OCI-LY7 (cell line): Measurements from ENCODE around the gene LEMD2.

ENCODE experiments used
- EZH2phosphoT487 ChIP-seq: fragments of 200-600 bp; sonication (generic); IDR thresholded peaks from 2 replicates; pipeline ENCODE4 v1.6.1; 2018; ENCODE audit warnings: low read depth, borderline replicate concordance, mild to moderate bottlenecking, mixed run types, antibody characterized with exemption, low read length, moderate library complexity, mixed read lengths
- TF ChIP-seq, protein P1 (sequence below): fragments of 200-600 bp; sonication (generic); conservative IDR thresholded peaks from 2 replicates; pipeline ENCODE4 v1.5.1; 2014; ENCODE audit warnings: mild to moderate bottlenecking, antibody characterized with exemption, low read length, moderate library complexity, mixed read lengths

DNA sequence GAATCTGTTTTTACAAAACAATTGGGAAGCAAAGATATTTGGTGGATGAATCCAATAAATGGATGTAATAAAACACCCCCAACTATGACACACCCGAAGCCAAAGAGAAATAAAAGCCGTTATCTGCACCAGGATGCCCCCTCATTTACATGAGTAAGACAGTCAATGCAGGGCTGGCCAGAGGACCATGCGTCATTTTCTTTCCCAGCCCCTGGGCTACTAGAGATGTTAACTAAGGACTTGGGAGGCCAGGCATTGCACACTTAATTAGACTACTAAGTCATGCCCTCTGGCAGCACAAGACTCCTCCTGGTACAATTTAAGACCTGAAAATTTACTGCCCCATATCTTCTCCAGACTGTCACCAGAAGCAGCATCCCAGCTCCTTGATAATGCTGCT, 3.2 kb downstream of the LEMD2 start:
- TF ChIP-seq, protein P1, sequence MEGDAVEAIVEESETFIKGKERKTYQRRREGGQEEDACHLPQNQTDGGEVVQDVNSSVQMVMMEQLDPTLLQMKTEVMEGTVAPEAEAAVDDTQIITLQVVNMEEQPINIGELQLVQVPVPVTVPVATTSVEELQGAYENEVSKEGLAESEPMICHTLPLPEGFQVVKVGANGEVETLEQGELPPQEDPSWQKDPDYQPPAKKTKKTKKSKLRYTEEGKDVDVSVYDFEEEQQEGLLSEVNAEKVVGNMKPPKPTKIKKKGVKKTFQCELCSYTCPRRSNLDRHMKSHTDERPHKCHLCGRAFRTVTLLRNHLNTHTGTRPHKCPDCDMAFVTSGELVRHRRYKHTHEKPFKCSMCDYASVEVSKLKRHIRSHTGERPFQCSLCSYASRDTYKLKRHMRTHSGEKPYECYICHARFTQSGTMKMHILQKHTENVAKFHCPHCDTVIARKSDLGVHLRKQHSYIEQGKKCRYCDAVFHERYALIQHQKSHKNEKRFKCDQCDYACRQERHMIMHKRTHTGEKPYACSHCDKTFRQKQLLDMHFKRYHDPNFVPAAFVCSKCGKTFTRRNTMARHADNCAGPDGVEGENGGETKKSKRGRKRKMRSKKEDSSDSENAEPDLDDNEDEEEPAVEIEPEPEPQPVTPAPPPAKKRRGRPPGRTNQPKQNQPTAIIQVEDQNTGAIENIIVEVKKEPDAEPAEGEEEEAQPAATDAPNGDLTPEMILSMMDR: no peak
- TF ChIP-seq EZH2phosphoT487: no peak
